Prostate gland (tissue), 2 donors: ENCODE results near the gene N4BP2L1. TPM values are rescaled to one million over a fixed set of nuclear protein-coding genes. Genes with fewer than 3 reads are reported as not detected.

Experiments
- DNase-seq: peaks from one replicate; pipeline ENCODE4 v3.0.0-alpha.2; 2019; ENCODE audit warnings: low spot score
- H3K27ac ChIP-seq, 2 donors: fragments of 200-600 bp; sonication (generic); 2 replicates each; pipeline ENCODE4 v1.5.1; 2017 to 2019
- H3K27me3 ChIP-seq: fragments of 200-600 bp; sonication (generic); replicated peaks from 2 replicates; pipeline ENCODE4 v1.5.1; 2019; ENCODE audit not compliant: insufficient read depth
- H3K36me3 ChIP-seq, 2 donors: fragments of 200-600 bp; sonication (generic); 1 replicate in 1 of 2; 2 replicates in 1 of 2; pipeline versions ENCODE4 v1.5.1 to v1.8.1; 2017 to 2019
- H3K4me1 ChIP-seq: fragments of 200-600 bp; sonication (generic); replicated peaks from 2 replicates; pipeline ENCODE4 v1.5.1; 2019
- H3K4me3 ChIP-seq, 2 donors: fragments of 200-600 bp; sonication (generic); 2 replicates each; pipeline ENCODE4 v1.5.1; 2017 to 2019
- H3K9me3 ChIP-seq: fragments of 200-600 bp; sonication (generic); 2 replicates; pipeline ENCODE4 v1.5.1; 2017
- CTCF ChIP-seq, 4 experiments: fragments of 200-600 bp in 2 of 4; fragments of 450-650 bp in 2 of 4; sonication (generic) in 2 of 4; IDR thresholded peaks; 1 replicate in 3 of 4; 2 replicates in 1 of 4; pipeline ENCODE4 v1.5.1; 2016 to 2019; ENCODE audit warnings: antibody characterized with exemption in 4 of 4, mild to moderate bottlenecking in 2 of 4, moderate library complexity in 2 of 4
- POLR2A ChIP-seq: fragments of 450-650 bp; IDR thresholded peaks from one replicate; pipeline ENCODE4 v1.6.1; 2016; ENCODE audit warnings: antibody characterized with exemption, mild to moderate bottlenecking
- POLR2AphosphoS5 ChIP-seq: sonication (generic); formaldehyde crosslinking; IDR thresholded peaks from one replicate; pipeline ENCODE4 v1.6.1; 2017; ENCODE audit warnings: antibody characterized with exemption
- WGBS: methylation state at CpG from one replicate; pipeline ENCODE4 v1.1.5; 2018; 5-methylcytosine and 5-hydroxymethylcytosine counted together
- intact Hi-C: fragments of 100-400 bp; cut with DNase I; formaldehyde crosslinking; loops from one replicate; pipeline ENCODE4 v1.14.2; 2022
- total RNA-seq, 2 donors: library from RNA; depleted of rRNA; stranded (reverse); fragments of >200 nt; gene quantifications; one replicate each; pipeline ENCODE4 v1.1.0, GENCODE V29; 2016

N4BP2L1 gene
- total RNA-seq, 2 donors from 2014 or later: 20.9 to 22.7 TPM

- H3K4me3 ChIP-seq: no peak overlapping the region
- no peak for TF ChIP-seq CTCF (IDR thresholded peaks at IDR 0.05)
- no peak for TF ChIP-seq POLR2A
- no peak for TF ChIP-seq POLR2AphosphoS5
- H3K27ac ChIP-seq: no peak overlapping the region
- H3K9me3 ChIP-seq: no peaks in the 10 kb centered on the region
- 76% methylated on average over 2 of the region's 2 CpGs for WGBS
- no peaks in the 10 kb centered on the region for H3K27me3 ChIP-seq
- intact Hi-C loops: no loop called here
- DNase-seq: no peak
- no peaks in the 10 kb centered on the region for H3K4me1 ChIP-seq
- no peaks in the 10 kb centered on the region for H3K36me3 ChIP-seq
Observed at GRCh38 chr13:32446773-32447465, 19.0 kb upstream of the N4BP2L1 start.

GRCh38 chr13:32446220-32446619 lies 18.3 kb upstream of the N4BP2L1 start:
- no peaks in the 10 kb centered on the region for H3K4me1 ChIP-seq
- H3K9me3 ChIP-seq: no peaks in the 10 kb centered on the region
- 100% methylated on average over 3 of the region's 3 CpGs for WGBS
- H3K4me3 ChIP-seq: no peak overlapping the region
- H3K36me3 ChIP-seq: no peaks in the 10 kb centered on the region
- intact Hi-C loops: no loop called here
- no peak for DNase-seq
- no peak overlapping the region for H3K27ac ChIP-seq
- TF ChIP-seq CTCF (IDR thresholded peaks at IDR 0.05) (no peak), POLR2A (no peak)
- H3K27me3 ChIP-seq: no peaks in the 10 kb centered on the region

GRCh38 chr13:32445461-32445860 lies 17.5 kb upstream of the N4BP2L1 start:
- WGBS: 95% methylated on average over 2 of the region's 2 CpGs
- H3K27ac ChIP-seq: no peak overlapping the region
- H3K4me1 ChIP-seq: no peaks in the 10 kb centered on the region
- intact Hi-C loops: no loop called here
- TF ChIP-seq CTCF (IDR thresholded peaks at IDR 0.05) (no peak), POLR2AphosphoS5 (no peak), POLR2A (no peak)
- no peak overlapping the region for H3K4me3 ChIP-seq
- no peaks in the 10 kb centered on the region for H3K9me3 ChIP-seq
- no peak for DNase-seq
- H3K36me3 ChIP-seq: no peaks in the 10 kb centered on the region
- no peaks in the 10 kb centered on the region for H3K27me3 ChIP-seq

GRCh38 chr13:32443111-32443510 lies 15.2 kb upstream of the N4BP2L1 start:
- Histone ChIP-seq H3K36me3 (no peaks in the 10 kb centered on the region), H3K27me3 (no peaks in the 10 kb centered on the region), H3K27ac (no peak overlapping the region), H3K4me1 (no peaks in the 10 kb centered on the region), H3K9me3 (no peaks in the 10 kb centered on the region), H3K4me3 (no peak overlapping the region)
- 39% methylated on average over 2 of the region's 2 CpGs for WGBS
- DNase-seq: peak; percentile 21
- TF ChIP-seq POLR2A: no peak
- TF ChIP-seq CTCF (IDR thresholded peaks at IDR 0.05): peak in 2 of 4 experiments; percentile 28 to 36
- intact Hi-C loops: no loop called here

- no peak overlapping the region for H3K4me3 ChIP-seq
- 76% methylated on average over 4 of the region's 4 CpGs for WGBS
- no peak for TF ChIP-seq POLR2A
- no peak for TF ChIP-seq CTCF (IDR thresholded peaks at IDR 0.05)
- TF ChIP-seq POLR2AphosphoS5: no peak
- H3K9me3 ChIP-seq: no peaks in the 10 kb centered on the region
- H3K4me1 ChIP-seq: no peaks in the 10 kb centered on the region
- no peak for DNase-seq
- H3K27ac ChIP-seq: no peak overlapping the region
- no peaks in the 10 kb centered on the region for H3K27me3 ChIP-seq
- intact Hi-C loops: no loop called here
- H3K36me3 ChIP-seq: no peaks in the 10 kb centered on the region
Observed at GRCh38 chr13:32438871-32439270, 10.9 kb upstream of the N4BP2L1 start.
